Keratinocyte (primary cell): Measurements from ENCODE around the gene KLHL29. TPM values are rescaled to one million over a fixed set of nuclear protein-coding genes. Genes with fewer than 3 reads are reported as not detected.

ENCODE experiments used
- DNase-seq: peaks from one replicate; pipeline ENCODE4 v3.0.0-alpha.2; 2011; ENCODE audit warnings: low read depth, missing footprints, low spot score
- FAIRE-seq: peaks from 2 replicates; lab custom pipeline; 2011; peaks lifted over from hg19 to GRCh38; lab: Jason Lieb, UNC
- H2AFZ ChIP-seq: 2 replicates; pipeline ENCODE4 v1.6.0; 2012; ENCODE audit warnings: low read length, control low read depth, inconsistent platforms; ENCODE audit not compliant: control insufficient read depth
- H3K27ac ChIP-seq: 2 replicates; pipeline ENCODE4 v1.5.1; 2011; ENCODE audit warnings: low read length; ENCODE audit not compliant: control insufficient read depth, insufficient read depth
- H3K27me3 ChIP-seq: 3 replicates; pipeline ENCODE4 v1.6.0; 2011; ENCODE audit warnings: low read length; ENCODE audit not compliant: control insufficient read depth, insufficient read depth; ENCODE audit errors: extremely low read depth
- H3K36me3 ChIP-seq, 2 experiments: 2 replicates in 1 of 2; 3 replicates in 1 of 2; pipeline ENCODE4 v1.5.1; 2011; ENCODE audit warnings: low read length in 2 of 2, mild to moderate bottlenecking in 1 of 2; ENCODE audit not compliant: control insufficient read depth in 2 of 2, insufficient read depth in 2 of 2; ENCODE audit errors: extremely low read depth in 1 of 2
- H3K4me1 ChIP-seq: 3 replicates; pipeline ENCODE4 v1.5.1; 2011; ENCODE audit warnings: low read length; ENCODE audit not compliant: control insufficient read depth, insufficient read depth; ENCODE audit errors: extremely low read depth
- H3K4me2 ChIP-seq: 3 replicates; pipeline ENCODE4 v1.6.0; 2011; ENCODE audit warnings: low read depth, low read length; ENCODE audit not compliant: control insufficient read depth, insufficient read depth; ENCODE audit errors: extremely low read depth
- H3K4me3 ChIP-seq, 3 experiments: fragments of 200-600 bp in 1 of 3; sonication (generic) in 1 of 3; 2 replicates in 2 of 3; 3 replicates in 1 of 3; pipeline ENCODE4 v1.5.1; 2011 to 2016; ENCODE audit warnings: low read length in 3 of 3, mild to moderate bottlenecking in 3 of 3, control low read depth in 2 of 3, inconsistent platforms in 1 of 3, low read depth in 1 of 3, mixed read lengths in 1 of 3, mixed run types in 1 of 3, moderate library complexity in 1 of 3; ENCODE audit not compliant: control insufficient read depth in 2 of 3, insufficient read depth in 2 of 3; ENCODE audit errors: extremely low read depth in 1 of 3
- H3K79me2 ChIP-seq: 2 replicates; pipeline ENCODE4 v1.6.0; 2012; ENCODE audit warnings: low read length; ENCODE audit not compliant: control insufficient read depth, insufficient read depth
- H3K9ac ChIP-seq: 3 replicates; pipeline ENCODE4 v1.6.0; 2011; ENCODE audit warnings: low read length; ENCODE audit not compliant: control insufficient read depth, insufficient read depth; ENCODE audit errors: extremely low read depth
- H3K9me1 ChIP-seq: 3 replicates; pipeline ENCODE4 v1.6.0; 2011; ENCODE audit warnings: low read length; ENCODE audit not compliant: control insufficient read depth, insufficient read depth; ENCODE audit errors: extremely low read depth
- H3K9me3 ChIP-seq: 2 replicates; pipeline ENCODE4 v1.5.1; 2012; ENCODE audit warnings: low read depth, low read length; ENCODE audit not compliant: control insufficient read depth
- H4K20me1 ChIP-seq: 3 replicates; pipeline ENCODE4 v1.6.0; 2011; ENCODE audit warnings: low read length; ENCODE audit not compliant: control insufficient read depth, insufficient read depth; ENCODE audit errors: extremely low read depth
- EZH2 ChIP-seq: IDR thresholded peaks from one replicate; pipeline ENCODE4 v1.6.1; 2012; ENCODE audit warnings: inconsistent platforms, mild to moderate bottlenecking, low read length, moderate library complexity
- dilution Hi-C: fragments of 300-500 bp; cut with MboI; formaldehyde crosslinking; loops from one replicate; pipeline ENCODE4 v1.7.0; 2020; ENCODE audit warnings: low sequenced_read_pairs; ENCODE audit not compliant: extremely low pct_ligation_motif_present
- polyA plus RNA-seq, 5 experiments: library from polyadenylated mRNA; depleted of rRNA in 3 of 5; stranded (reverse) in 3 of 5; stranded (forward) in 1 of 5; unstranded in 1 of 5; fragments of >200 nt; gene quantifications; 1 replicate in 1 of 5; 2 replicates in 3 of 5; 3 replicates in 1 of 5; pipeline versions ENCODE4 v1.2.1 to v1.2.3, GENCODE V29; 2011 to 2012; ENCODE audit warnings: missing spikeins in 2 of 5, low read depth in 1 of 5, low replicate concordance in 1 of 5
- TF ChIP-seq, protein P1 (sequence below), 3 experiments: IDR thresholded peaks in 1 of 3; conservative IDR thresholded peaks in 1 of 3; optimal IDR thresholded peaks in 1 of 3; 2 replicates in 2 of 3; 3 replicates in 1 of 3; pipeline versions ENCODE3 to v1.5.1; 2011; ENCODE audit warnings: low read length in 3 of 3, mild to moderate bottlenecking in 3 of 3, moderate library complexity in 2 of 3, control low read depth in 1 of 3, inconsistent platforms in 1 of 3; ENCODE audit not compliant: insufficient read depth in 2 of 3; ENCODE audit errors: extremely low read depth in 1 of 3

The KLHL29 gene
- polyA plus RNA-seq, 1 donor (not counting 4 experiments of a cell fraction or from before 2014, with no cell fraction given) = 4.7 TPM

GRCh38 chr2:23596316-23596885 lies 211.4 kb downstream of the KLHL29 start:
- H3K27ac ChIP-seq = no peak overlapping the region
- H3K79me2 ChIP-seq = no peaks in the 10 kb centered on the region
- H3K9me3 ChIP-seq = no peaks in the 10 kb centered on the region
- peaks cover 3% of the 10 kb centered on the region for H4K20me1 ChIP-seq
- DNase-seq (no peak), FAIRE-seq (no peak)
- H2AFZ ChIP-seq = no peak overlapping the region
- no peak overlapping the region for H3K4me2 ChIP-seq
- no peak overlapping the region for H3K9ac ChIP-seq
- H3K4me1 ChIP-seq = no peaks in the 10 kb centered on the region
- dilution Hi-C loops = no loop called here
- no peaks in the 10 kb centered on the region for H3K27me3 ChIP-seq
- H3K9me1 ChIP-seq = no peaks in the 10 kb centered on the region
- no peak for TF ChIP-seq EZH2
- TF ChIP-seq, protein P1, sequence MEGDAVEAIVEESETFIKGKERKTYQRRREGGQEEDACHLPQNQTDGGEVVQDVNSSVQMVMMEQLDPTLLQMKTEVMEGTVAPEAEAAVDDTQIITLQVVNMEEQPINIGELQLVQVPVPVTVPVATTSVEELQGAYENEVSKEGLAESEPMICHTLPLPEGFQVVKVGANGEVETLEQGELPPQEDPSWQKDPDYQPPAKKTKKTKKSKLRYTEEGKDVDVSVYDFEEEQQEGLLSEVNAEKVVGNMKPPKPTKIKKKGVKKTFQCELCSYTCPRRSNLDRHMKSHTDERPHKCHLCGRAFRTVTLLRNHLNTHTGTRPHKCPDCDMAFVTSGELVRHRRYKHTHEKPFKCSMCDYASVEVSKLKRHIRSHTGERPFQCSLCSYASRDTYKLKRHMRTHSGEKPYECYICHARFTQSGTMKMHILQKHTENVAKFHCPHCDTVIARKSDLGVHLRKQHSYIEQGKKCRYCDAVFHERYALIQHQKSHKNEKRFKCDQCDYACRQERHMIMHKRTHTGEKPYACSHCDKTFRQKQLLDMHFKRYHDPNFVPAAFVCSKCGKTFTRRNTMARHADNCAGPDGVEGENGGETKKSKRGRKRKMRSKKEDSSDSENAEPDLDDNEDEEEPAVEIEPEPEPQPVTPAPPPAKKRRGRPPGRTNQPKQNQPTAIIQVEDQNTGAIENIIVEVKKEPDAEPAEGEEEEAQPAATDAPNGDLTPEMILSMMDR (optimal IDR thresholded peaks at IDR 0.05 in 1 of 3, IDR thresholded peaks at IDR 0.05 in 1 of 3, conservative IDR thresholded peaks at IDR 0.05 in 1 of 3; ENCODE audit: extremely low read depth in 1 of 3, insufficient read depth in 2 of 3, low read length in 3 of 3) = no peak
- no peaks in the 10 kb centered on the region for H3K36me3 ChIP-seq
- H3K4me3 ChIP-seq = no peak overlapping the region

DNA sequence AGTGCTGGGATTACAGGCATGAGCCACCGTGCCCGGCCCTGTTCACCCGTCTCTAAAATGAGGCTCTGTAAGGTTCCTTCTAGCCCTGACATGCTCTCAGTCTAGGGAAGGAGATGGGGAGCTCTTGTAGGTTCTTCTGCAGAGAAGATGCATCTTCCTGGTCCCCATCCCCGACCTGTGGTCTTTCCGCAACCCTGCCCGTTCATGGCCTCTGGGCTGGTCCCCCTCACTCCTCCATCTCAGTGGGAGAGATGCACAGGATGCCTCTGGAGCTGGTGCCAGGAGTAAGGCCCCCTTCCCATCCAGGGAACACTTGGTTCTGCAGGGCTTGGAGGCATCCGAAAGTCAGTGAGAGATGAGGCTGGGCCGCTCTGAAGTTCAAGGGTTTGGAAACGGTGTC lies 212.7 kb downstream of the KLHL29 start:
- H3K9me1 ChIP-seq = no peaks in the 10 kb centered on the region
- H3K9ac ChIP-seq = no peak overlapping the region
- H3K36me3 ChIP-seq = no peaks in the 10 kb centered on the region
- no peak overlapping the region for H2AFZ ChIP-seq
- H3K9me3 ChIP-seq = no peaks in the 10 kb centered on the region
- TF ChIP-seq, protein P1 (optimal IDR thresholded peaks at IDR 0.05 in 1 of 3, IDR thresholded peaks at IDR 0.05 in 1 of 3, conservative IDR thresholded peaks at IDR 0.05 in 1 of 3; ENCODE audit: extremely low read depth in 1 of 3, insufficient read depth in 2 of 3, low read length in 3 of 3) = no peak
- TF ChIP-seq EZH2 = no peak
- H3K4me1 ChIP-seq = peaks cover 3% of the 10 kb centered on the region
- H4K20me1 ChIP-seq = peaks cover 3% of the 10 kb centered on the region
- H3K4me3 ChIP-seq = no peak overlapping the region
- H3K27ac ChIP-seq = no peak overlapping the region
- no peaks in the 10 kb centered on the region for H3K27me3 ChIP-seq
- no peaks in the 10 kb centered on the region for H3K79me2 ChIP-seq
- H3K4me2 ChIP-seq = no peak overlapping the region
- FAIRE-seq (no peak), DNase-seq (no peak)
- dilution Hi-C loops = no loop called here
